22Rv1 (cell line): ENCODE measurements around the gene FAM168A.

Experiments
- ZFX ChIP-seq: fragments of 450-650 bp; IDR thresholded peaks from 2 replicates; pipeline ENCODE4 v1.6.1; 2017; ENCODE audit warnings: antibody characterized with exemption, borderline replicate concordance
- TF ChIP-seq, protein P1 (sequence below): fragments of 450-650 bp; IDR thresholded peaks from 2 replicates; pipeline ENCODE4 v1.5.1; 2017; ENCODE audit warnings: mild to moderate bottlenecking

- TF ChIP-seq, protein P1, sequence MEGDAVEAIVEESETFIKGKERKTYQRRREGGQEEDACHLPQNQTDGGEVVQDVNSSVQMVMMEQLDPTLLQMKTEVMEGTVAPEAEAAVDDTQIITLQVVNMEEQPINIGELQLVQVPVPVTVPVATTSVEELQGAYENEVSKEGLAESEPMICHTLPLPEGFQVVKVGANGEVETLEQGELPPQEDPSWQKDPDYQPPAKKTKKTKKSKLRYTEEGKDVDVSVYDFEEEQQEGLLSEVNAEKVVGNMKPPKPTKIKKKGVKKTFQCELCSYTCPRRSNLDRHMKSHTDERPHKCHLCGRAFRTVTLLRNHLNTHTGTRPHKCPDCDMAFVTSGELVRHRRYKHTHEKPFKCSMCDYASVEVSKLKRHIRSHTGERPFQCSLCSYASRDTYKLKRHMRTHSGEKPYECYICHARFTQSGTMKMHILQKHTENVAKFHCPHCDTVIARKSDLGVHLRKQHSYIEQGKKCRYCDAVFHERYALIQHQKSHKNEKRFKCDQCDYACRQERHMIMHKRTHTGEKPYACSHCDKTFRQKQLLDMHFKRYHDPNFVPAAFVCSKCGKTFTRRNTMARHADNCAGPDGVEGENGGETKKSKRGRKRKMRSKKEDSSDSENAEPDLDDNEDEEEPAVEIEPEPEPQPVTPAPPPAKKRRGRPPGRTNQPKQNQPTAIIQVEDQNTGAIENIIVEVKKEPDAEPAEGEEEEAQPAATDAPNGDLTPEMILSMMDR = no peak
- TF ChIP-seq ZFX = no peak
Observed at GRCh38 chr11:73463359-73463758, 134.6 kb downstream of the FAM168A start.
